Measurements from ENCODE around the gene LPAR1.

Gene LPAR1

GRCh38 chr9:110996436-110997220 is 41.6 kb downstream of the LPAR1 start:
- DNase-seq, result no peak

DNA sequence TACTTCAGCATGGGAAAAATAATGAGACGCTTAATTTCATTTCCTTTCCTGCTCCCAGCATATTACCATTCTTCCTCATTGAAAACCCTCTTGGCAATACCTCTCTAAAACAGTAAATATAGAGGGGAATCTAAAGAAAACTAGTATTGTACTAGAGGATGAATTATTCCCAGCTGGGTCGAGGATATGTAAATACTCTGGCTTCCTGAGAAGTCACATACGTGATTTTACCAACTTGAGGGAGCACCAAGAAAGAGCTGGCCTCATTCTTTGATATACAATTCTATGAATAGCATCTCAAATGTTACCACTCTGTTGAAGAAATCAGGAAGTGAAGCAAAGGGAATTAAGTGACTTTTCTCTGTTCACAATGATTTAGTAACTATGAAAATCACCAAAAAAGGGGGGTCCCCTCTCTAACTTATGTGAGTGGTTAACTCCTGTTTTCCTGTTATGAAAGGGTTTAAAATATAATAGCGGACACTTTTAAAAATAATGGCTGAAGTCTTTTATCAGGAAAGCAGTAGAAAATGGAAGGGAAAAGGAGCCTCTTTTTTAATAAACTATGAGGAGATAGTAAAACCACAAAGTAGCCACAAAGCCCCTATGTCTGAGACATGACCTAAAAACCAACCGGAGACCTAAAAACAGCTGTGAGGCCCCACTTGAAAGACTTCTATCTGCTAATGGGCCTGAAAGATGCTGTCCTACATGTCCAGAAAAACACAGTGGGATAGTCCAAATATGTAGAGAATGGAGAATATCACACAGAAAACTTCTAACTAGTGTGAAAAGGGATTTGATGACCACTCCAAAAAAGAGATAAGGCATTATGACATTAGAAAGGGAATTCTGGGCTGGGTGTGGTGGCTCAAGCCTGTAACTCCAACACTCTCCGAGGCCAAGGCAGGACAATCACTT is 42.6 kb downstream of the LPAR1 start:
- DNase-seq, result no peak

DNA sequence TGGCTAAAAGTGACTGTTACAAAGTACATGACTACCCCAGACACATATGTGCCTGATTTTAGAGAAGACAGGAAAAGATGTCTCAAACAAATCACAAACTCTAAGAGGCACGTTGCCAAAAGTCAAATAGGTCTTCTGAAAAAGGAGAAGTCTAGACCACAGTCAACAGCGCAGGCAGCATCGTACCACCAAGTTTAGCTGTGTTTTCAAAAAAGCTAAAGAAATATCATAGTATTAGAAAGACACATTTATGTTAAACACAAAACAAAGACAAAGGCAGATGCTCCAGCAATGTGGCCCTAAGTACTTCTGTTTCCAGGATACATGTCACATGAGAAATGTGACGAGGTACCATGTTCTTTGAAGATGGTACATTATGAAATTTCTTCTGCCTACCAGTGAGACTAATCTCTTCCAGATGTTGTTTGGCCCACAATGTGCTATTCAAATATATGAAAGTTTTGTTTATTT is 43.5 kb downstream of the LPAR1 start:
- no peak for DNase-seq

DNA sequence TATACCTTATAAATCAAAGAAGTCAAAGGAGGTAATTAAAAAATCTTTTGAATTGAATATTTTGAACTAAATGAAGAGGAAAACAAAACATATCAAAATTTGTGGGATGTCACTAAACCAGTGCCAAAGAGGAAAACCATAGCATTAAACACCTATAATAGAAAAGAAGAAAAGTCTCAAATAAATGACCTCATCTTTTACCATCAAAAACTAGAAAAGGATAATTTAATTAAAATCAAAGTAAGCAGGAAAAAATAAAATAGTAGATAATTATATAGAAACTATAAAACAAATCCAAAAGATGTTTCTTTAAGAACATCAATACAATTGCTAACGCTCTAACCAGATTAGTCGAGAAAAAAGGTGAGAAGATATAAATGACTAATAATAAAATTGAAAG is 47.8 kb downstream of the LPAR1 start:
- no peak for DNase-seq

- no peak for DNase-seq
Observed at GRCh38 chr9:110986529-110986928, 51.7 kb downstream of the LPAR1 start.

DNA sequence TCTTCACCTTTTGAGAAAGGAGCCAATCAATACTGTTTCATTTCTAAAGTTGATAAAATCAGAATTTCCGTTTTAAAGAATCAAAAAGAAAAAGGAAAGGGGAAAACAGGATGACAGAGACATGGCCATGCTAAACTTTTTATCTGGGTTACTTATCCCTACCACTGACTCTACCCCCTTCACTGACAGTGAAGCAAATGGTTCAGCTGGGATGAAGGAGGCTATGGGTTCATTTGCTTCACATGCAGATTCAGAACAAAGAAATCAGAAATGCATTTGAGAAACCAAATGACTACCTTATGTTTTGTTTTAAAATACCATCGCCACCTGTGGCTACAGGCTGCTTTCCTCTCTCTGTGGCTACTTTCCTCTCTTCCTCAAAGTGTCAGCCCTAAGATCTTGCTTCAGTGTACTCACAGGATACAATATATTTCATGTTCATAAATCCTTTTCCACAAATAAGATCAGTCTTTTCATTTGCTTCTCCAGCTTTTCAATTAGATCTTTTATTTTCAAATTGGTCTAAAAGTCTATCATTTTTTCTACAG is 53.3 kb downstream of the LPAR1 start:
- no peak for DNase-seq

DNA sequence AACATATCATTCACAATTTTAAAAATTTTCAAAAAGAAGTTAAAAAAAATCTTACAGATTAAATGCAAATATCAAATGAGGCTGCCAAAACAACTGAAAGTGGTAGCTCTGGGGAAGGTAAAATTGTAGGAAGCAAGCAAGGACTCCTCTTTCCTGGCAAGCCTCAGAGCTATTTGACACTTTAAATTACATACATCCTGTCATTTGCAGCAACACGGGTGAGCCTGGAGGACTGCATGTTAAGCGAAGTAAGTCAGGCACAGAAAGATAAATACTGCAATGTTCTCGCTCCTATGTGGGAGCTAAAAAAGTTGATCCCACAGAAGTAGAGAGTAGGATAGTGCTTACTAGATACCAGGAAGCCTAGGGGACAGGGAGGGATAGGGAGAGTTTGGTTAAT is 58.0 kb downstream of the LPAR1 start:
- no peak for DNase-seq

DNA sequence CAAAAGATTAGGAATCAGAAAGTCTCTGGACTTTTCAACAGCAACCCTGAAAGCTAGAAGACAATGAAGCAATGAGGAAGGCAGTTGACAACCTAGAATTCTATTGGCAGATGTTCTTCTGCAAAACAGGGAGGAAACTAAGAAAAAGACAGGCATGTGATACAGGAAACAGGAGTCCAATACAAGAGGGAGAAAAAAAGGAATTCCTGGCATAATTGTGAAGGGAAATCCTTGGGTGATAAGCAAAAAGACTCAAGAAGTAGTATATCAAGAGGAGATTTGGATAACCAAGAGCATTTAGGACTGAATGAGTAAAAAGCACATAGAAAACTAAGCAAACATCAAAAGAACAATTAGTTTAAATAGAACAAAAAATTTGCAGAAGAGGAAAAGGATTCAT is 58.6 kb downstream of the LPAR1 start:
- DNase-seq, result no peak

DNA sequence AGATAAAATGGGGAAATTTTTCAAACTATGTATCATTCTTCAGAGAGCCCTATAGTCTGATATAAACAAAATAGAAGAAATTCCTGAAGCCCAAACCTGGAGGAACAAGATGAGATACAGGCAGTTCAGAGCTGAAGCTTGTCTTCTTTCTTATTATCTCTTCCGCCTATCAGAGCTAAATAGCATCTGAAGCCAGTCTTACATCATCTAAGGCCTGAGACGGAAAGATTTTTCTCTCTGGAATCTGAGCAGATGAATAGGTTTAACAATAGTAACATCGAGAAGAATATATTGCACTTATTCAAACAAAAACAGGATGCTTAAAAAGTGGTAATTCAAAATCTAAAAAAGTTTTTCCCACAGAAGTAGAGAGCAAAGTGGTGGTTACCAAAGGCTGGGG is 59.8 kb downstream of the LPAR1 start:
- DNase-seq, result no peak

DNA sequence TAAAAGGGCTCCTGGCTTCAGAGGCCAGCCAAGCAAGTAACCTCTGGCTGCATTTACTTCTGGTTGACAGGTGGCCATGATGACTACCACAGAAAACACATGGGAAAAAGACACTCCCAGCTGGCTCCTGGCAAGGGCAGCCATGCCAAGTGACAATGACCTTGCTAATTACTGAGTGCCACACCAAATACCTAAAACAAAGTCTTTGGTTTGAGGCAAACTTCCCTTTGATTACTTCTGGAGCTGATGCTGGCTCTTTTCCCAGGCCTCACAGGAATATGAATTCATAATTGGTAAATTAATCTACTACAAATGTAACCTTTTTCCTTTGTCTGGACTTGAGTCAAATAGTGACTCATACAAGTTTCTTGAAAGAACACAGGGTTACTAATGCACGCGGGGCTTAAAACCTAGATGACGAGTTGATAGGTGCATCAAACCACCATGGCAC is 61.0 kb downstream of the LPAR1 start:
- DNase-seq, result no peak

DNA sequence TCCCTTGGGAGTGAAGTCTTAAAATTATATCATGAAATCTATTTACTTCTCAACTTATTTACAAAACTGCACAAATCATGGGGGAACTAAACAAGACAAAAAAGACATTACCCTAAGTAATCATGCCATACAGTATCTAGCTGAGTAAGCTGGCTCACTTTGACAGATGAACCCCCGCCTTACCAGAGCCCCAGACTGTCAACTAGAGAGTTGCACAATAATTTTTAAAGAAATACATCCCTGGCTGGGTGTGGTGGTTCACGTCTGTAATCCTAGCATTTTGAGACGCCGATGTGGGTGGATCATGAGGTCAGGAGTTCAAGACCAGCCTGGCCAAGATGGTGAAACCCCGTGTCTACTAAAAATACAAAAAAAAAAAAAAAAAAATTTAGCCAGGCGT is 62.3 kb downstream of the LPAR1 start:
- DNase-seq, result no peak

DNA sequence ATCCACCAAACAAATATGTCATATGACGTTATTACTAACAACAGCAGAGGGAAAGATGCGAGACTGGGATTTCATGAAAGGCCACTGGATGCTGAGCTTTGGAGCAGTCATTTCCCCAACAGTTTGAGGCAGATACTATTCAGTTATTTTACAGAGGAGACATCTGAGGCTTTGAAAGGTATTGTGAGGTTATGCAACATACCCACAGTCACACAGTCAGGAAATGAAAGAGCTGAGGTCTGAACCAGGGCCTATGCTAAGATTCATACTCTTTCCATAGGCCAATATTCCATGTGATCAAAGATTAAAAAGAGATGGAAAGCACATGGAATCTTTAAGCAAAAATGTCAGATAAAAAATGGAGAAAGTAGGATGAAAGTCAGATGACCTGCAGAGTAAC is 63.0 kb downstream of the LPAR1 start:
- DNase-seq, result no peak

DNA sequence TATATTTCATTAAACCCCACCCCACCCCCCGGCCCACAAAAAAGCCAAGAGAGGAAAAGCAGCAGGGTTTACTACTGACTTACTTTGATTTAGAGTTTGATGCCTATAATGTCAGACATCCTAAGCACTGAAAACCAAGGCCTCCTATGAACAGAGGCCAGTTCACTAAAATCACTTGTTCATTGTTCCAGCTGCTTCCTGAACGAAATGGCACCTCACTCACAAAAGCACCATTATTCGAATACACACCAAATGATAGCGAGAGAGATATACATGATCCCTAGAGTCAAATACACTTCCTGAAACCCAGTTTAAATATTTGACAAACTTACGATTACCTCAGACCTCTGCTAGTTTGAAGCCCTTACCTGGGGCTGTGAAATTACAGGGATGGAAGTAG is 66.6 kb downstream of the LPAR1 start:
- DNase-seq, result no peak

DNA sequence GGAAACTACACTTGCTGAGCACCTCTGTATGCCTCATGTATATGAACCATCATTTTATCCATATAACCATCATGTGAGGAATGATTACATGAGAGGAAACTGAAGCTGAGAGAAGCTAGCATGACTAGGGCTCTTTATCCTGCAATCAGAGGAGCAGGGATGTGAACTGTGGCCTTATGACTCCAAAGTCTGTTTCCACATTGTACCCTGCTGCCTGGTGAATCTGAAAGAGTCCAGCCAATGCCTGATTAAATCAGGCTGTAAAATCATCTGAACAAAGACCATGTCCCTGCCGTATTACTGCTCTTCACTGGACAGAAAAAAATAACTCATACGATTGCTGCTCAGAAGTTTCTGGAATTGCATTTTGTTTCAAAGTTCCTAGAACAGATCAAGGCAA is 67.0 kb downstream of the LPAR1 start:
- no peak for DNase-seq

DNA sequence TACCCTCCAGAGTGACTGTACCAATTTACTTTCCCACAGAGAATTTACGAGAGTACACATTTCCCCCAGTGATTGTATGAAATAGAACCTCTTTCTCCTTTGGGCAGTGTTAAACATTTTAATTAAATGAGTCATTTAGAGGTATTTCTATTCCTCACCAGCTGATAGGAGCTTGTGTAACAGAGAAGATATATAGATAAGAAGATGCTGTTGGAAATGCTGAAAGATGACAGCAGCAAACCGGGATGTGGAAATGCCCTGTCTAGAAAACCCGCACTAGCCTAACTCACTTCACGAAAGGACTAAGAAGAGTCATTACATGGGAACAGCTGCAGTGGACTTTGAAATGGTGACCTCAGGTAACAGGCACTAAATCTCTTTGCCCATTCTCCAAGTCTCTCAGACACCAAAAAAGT is 68.3 kb downstream of the LPAR1 start:
- no peak for DNase-seq

DNA sequence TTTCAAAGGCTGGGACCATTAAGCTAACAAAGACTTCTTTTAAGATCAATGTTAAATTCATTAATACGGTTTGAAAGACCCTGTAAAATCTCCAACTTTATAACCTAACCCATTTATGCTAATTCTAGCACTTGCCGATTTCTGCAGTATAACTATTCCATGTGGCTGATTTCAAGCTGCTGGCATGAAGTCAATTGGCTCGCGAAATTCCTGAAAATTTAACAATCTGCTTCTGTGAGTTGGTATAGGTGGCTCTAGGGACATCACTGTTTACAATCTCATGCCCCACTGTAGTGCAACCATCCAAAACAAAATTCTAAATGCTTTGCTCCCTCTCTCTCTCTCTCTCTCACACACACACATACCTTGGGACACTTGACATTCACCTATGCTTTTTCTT is 70.2 kb downstream of the LPAR1 start:
- DNase-seq, result no peak

GRCh38 chr9:110967196-110967595 is 71.1 kb downstream of the LPAR1 start:
- DNase-seq, result no peak

- DNase-seq, result no peak
Observed at GRCh38 chr9:110960288-110960687, 78.0 kb downstream of the LPAR1 start.

GRCh38 chr9:110958847-110959246 is 79.4 kb downstream of the LPAR1 start:
- no peak for DNase-seq

- DNase-seq, result no peak
Observed at GRCh38 chr9:110954822-110955291, 83.4 kb downstream of the LPAR1 start.

GRCh38 chr9:110952540-110952859 is 85.8 kb downstream of the LPAR1 start:
- no peak for DNase-seq

- DNase-seq, result no peak
Observed at GRCh38 chr9:110951805-110952539, 86.3 kb downstream of the LPAR1 start.
